HPDE6-E6E7 (cell line): ENCODE measurements around the gene IDUA.
"Not testable (repeated sequence)": the region's sequence is repeated elsewhere in the genome, so short reads cannot be mapped to it uniquely, and the experiment has no call there.

Experiments used
- DNase-seq: peaks from one replicate; pipeline ENCODE4 v3.0.0; 2011; ENCODE audit warnings: missing footprints; ENCODE audit errors: extremely low spot score

Gene IDUA

GRCh38 chr4:987624-988513, 1.0 kb downstream of the IDUA start:
- no peak for DNase-seq

- no peak for DNase-seq
These were observed 2.2 kb downstream of the IDUA start for GRCh38 chr4:988726-989721.

GRCh38 chr4:989722-990471, 3.1 kb downstream of the IDUA start:
- no peak for DNase-seq

GRCh38 chr4:990746-991367, 4.0 kb downstream of the IDUA start:
- no peak for DNase-seq

- no peak for DNase-seq
These were observed 4.8 kb downstream of the IDUA start for GRCh38 chr4:991451-992296.

GRCh38 chr4:992297-993110, 5.7 kb downstream of the IDUA start:
- no peak for DNase-seq

GRCh38 chr4:993111-994029, 6.5 kb downstream of the IDUA start, which contains the start of gene SLC26A1:
TSS of gene SLC26A1 (minus strand) at chr4:993404. CDS start at chr4:991703, 1,701 bp downstream.
- DNase-seq, result no peak

GRCh38 chr4:995311-996026, 8.6 kb downstream of the IDUA start:
- no peak for DNase-seq

- no peak for DNase-seq
These were observed 9.5 kb downstream of the IDUA start for GRCh38 chr4:996030-996996.

- DNase-seq, result no peak
These were observed 10.1 kb downstream of the IDUA start for GRCh38 chr4:996997-997374.

- DNase-seq, result no peak
These were observed 10.7 kb downstream of the IDUA start for GRCh38 chr4:997375-998071.

GRCh38 chr4:998096-998691, 11.3 kb downstream of the IDUA start:
- no peak for DNase-seq

GRCh38 chr4:999240-999863, 12.5 kb downstream of the IDUA start:
- not testable (repeated sequence) for DNase-seq

- no peak for DNase-seq
These were observed 13.1 kb downstream of the IDUA start for GRCh38 chr4:999882-1000425.
